ENCODE data around the gene CHST12. TPM values are rescaled to one million over a fixed set of nuclear protein-coding genes. Genes with fewer than 3 reads are reported as not detected.

CHST12 gene
- total RNA-seq, 1 experiment from 2014 or later, result 19.3 TPM

DNA sequence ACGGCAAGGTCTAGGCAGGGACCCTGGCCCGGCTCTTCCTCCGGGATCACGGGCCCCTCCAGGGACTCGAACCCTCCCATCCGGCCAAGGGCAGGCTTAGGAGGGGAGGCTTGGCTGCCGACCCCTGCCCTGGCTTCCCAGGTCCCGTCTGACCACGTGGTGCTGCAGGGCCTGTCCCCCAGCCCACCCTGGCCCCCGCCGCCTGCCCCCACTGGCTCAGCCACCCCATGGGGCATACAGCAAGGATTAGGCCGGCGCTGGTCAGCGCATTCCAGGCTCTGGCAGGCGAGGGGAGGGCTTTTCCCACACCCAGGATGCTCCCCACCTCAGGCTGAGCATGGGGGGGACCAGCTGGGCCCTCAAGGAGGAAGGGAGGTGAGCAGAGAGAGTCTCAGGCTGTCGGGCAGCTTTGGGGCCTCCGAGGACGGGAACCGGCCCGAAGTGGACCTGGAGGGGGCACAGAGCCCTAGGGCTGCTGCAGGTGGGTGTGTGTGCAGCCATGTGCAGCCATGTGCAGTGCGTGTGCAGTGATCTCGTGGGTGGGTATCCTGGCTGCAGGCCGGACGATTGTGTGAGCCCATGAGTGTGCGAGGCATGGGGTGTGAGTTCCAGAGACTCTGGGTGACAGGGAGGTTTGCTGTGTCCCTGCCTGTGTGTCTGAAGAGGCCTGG lies 73.5 kb downstream of the CHST12 start:
- no peaks in the 10 kb centered on the region for H3K27me3 ChIP-seq (ENCODE audit: insufficient read depth, low read length)
- no peak overlapping the region for H4K91ac ChIP-seq (ENCODE audit: insufficient read length, low read depth, low read length)
- no peak overlapping the region for H2BK15ac ChIP-seq (ENCODE audit: low read depth, low read length)
- H3K9me3 ChIP-seq (ENCODE audit: control insufficient read depth, low read depth, low read length), result no peaks in the 10 kb centered on the region
- H3K23ac ChIP-seq (ENCODE audit: insufficient read length, low read depth, low read length), result no peak overlapping the region
- no peaks in the 10 kb centered on the region for H3K79me2 ChIP-seq (ENCODE audit: insufficient read depth, low read length)
- no peaks in the 10 kb centered on the region for H3K9me3 Mint-ChIP-seq
- H3K27me3 Mint-ChIP-seq (ENCODE audit: low read depth), result peaks cover 2% of the 10 kb centered on the region
- H3K18ac ChIP-seq (ENCODE audit: insufficient read length, low read depth, low read length), result no peak overlapping the region
- H3K27ac ChIP-seq (ENCODE audit: insufficient read length, low read depth, low read length), result no peak overlapping the region
- H3K4ac ChIP-seq (ENCODE audit: low read depth, low read length), result no peak overlapping the region
- H2AFZ ChIP-seq (ENCODE audit: low read length), result no peak overlapping the region
- H4K20me1 ChIP-seq (ENCODE audit: control insufficient read depth, insufficient read depth, insufficient read length), result no peaks in the 10 kb centered on the region
- TF ChIP-seq CTCF (conservative IDR thresholded peaks at IDR 0.05), result no peak
- no peak overlapping the region for H2BK120ac ChIP-seq (ENCODE audit: low read depth, low read length, poor library complexity, severe bottlenecking)
- H2BK12ac ChIP-seq (ENCODE audit: insufficient read length, low read depth, low read length), result no peak overlapping the region
- H3T11ph ChIP-seq (ENCODE audit: low read length), result no peak overlapping the region
- H3K36me3 Mint-ChIP-seq (ENCODE audit: insufficient read depth in 1 of 3, low read depth in 3 of 3), result no peaks in the 10 kb centered on the region
- H3K9ac ChIP-seq (ENCODE audit: extremely low read depth, insufficient read length, low read length), result no peak overlapping the region
- H2BK5ac ChIP-seq (ENCODE audit: insufficient read length, low read length), result no peak overlapping the region
- H3K27ac Mint-ChIP-seq, result 0 out of 7 replicates have a peak overlapping the region, but pooled peaks of 2 of the 3 experiments have one; percentile 53 to 65
- H3K23me2 ChIP-seq (ENCODE audit: insufficient read length, low read depth, low read length, poor library complexity, severe bottlenecking), result no peaks in the 10 kb centered on the region
- no peak overlapping the region for H3K14ac ChIP-seq (ENCODE audit: insufficient read depth, low read length)
- H3K4me3 Mint-ChIP-seq, result peak overlapping the region in 1 of 2 experiments; percentile 38; a peak in 1 of 5 replicates
- H2BK20ac ChIP-seq (ENCODE audit: low read depth, low read length, poor library complexity, severe bottlenecking), result no peak overlapping the region
- H3K4me1 ChIP-seq (ENCODE audit: insufficient read depth, low read length), result no peaks in the 10 kb centered on the region; the same call in 1 of the 2 replicates
- no peak for DNase-seq
- no peak overlapping the region for H3K56ac ChIP-seq (ENCODE audit: insufficient read length, low read depth, low read length)
- H3K4me2 ChIP-seq (ENCODE audit: insufficient read depth, insufficient read length, low read length), result no peak overlapping the region
- H4K5ac ChIP-seq (ENCODE audit: insufficient read length, low read depth, low read length), result no peak overlapping the region
- no peaks in the 10 kb centered on the region for H3K79me1 ChIP-seq (ENCODE audit: insufficient read depth, low read depth, low read length, poor library complexity, severe bottlenecking)
- no peak overlapping the region for H4K8ac ChIP-seq (replicated peaks; ENCODE audit: insufficient read length, low read depth, low read length)
- peaks cover 9 to 20% of the 10 kb centered on the region in 2 experiments for H3K4me1 Mint-ChIP-seq
- no CpG with 5 or more reads among the region's 25 CpGs for WGBS (ENCODE audit: extremely low coverage, insufficient read length, low lambda C conversion rate)
- H2AK5ac ChIP-seq (ENCODE audit: insufficient read length, low read length), result no peak overlapping the region

Data from H9 (cell line).